Activated CD4-positive, alpha-beta T cell treated with anti-CD3 and anti-CD28 coated beads, Interleukin-2, Interleukin-4, amounts not matched to agents 100 ng/mL and 50 ng/mL, durations not matched to agents 16 hours and 8 hours (primary cell): ENCODE measurements around the gene PRR35.

Experiments used
- DNase-seq: peaks from one replicate; pipeline ENCODE4 v3.0.0-alpha.2; 2020; ENCODE audit warnings: low spot score

Gene PRR35

DNA sequence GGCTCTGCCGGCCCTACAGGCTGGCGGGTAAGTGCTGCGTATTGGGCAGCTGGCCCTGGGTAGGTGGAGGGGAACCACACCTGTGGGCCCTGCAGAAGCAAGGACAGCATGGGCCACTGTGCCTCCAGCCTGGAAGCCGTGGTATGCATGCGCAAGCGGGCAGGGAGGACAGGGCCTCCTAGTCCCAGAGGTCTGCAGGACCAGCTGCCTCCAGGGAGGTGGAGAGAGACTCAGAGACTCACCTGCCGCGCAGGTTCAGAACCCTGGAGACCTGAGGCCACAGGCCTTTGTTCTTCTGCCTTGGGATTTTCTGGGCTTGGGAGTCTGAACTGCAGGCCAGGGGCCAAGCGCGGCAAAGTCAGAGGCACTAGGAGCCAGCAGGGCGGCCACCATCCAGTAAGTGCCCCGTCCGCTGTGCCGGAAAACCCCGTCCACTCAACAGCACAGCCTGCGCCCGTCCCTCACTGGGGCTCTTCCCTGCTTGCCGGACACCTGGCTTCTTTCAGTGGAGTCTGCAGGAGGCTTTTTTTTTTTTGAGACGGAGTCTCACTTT lies 20.8 kb downstream of the PRR35 start:
- no peak for DNase-seq

DNA sequence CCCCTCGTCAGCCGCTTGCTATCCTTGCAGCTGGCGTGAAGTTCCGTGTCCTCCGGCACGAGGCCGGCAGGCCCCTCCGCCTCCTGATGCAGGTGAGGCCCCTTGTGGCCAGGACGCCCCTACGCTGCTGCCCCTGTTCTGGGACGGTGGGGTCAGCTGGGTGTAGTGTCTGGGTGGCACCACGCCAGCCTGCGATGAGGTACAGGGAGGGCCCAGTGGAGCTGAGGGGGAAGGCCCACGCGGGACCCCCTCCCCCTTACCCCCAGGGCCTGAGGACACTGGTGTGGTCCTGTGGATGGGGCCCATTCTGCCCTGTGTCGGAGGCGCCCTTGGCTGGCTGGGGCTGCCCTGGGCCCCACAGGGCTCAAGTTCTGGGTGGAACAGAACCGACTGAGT lies 22.0 kb downstream of the PRR35 start:
- DNase-seq, result no peak

- DNase-seq, result no peak
These were observed 22.6 kb downstream of the PRR35 start for GRCh38 chr16:582614-583331.

DNA sequence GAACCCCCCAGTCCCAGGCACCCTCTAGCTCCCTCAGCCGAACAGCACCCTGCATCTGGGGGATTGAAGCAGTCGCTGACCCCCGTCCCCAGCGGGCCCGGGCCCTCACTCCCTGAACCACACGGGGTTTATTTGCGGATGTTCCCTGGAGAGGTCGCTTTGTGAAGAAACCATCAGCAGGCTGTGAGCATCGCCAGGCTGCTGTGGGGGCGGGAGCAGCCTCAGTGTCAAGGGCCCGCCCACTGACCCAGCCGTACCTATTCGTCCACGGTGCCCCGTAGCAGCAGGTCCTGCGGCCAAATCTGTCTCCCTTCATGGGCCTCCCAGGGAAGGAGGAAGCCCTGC lies 23.2 kb downstream of the PRR35 start:
- DNase-seq, result no peak

DNA sequence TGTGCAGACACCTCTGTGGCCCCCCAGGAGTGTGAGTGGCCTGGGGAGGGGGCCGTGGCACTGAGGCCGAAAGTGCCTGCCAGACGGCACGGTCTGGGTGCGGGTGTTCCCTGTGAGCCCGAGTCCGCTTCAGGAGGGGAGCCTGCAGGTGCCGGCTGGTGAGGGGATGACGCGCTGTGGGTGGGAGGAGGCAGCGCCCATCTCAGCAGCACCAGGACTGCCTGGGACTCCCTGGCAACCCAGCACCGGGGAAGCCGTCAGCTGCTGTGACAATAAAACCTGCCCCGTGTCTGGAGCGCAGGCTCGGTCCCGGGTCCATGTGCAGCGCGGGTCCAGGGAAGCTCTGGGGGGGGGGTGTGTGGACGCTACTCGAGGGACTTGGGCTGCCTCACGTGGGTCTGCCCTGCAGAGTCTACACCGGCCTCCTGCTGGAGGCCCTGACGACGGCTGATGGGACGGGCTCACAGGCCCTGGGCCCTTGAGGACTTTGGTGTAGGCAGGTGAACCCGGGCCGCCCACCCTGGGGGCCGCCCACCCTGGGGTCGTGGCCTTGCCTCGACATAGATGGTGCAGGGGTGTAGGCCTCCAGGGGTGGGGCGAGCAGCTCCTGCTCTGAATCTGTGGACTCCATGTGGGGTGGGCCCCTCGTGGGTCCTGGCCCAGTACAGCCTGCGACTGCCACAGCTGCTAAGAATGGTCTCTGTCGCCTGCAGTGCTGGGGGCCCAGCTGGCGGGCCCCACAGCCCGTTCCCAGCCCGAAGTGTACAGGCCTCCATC lies 23.8 kb downstream of the PRR35 start:
- no peak for DNase-seq

DNA sequence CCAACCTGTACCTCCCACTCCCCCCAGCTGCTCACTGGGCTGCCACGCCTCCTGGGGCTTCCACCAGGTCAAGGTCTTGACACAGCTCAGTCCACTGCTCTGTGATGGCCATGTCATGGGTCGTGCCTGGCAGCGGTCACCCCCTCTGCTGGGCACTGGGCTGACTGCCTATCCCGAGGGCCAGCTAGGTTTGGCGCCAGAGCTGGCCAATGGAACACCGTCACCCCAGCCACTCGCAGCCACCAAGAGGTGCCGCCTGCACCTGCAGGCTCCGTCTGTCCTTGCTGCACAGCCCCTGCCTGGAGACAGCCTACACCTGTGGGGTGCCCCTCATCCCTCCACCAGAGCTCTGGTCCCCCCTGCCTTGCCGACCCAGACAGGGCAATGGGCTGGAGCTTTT lies 25.2 kb downstream of the PRR35 start:
- no peak for DNase-seq

- no peak for DNase-seq
These were observed 26.0 kb downstream of the PRR35 start for GRCh38 chr16:586047-586644.

DNA sequence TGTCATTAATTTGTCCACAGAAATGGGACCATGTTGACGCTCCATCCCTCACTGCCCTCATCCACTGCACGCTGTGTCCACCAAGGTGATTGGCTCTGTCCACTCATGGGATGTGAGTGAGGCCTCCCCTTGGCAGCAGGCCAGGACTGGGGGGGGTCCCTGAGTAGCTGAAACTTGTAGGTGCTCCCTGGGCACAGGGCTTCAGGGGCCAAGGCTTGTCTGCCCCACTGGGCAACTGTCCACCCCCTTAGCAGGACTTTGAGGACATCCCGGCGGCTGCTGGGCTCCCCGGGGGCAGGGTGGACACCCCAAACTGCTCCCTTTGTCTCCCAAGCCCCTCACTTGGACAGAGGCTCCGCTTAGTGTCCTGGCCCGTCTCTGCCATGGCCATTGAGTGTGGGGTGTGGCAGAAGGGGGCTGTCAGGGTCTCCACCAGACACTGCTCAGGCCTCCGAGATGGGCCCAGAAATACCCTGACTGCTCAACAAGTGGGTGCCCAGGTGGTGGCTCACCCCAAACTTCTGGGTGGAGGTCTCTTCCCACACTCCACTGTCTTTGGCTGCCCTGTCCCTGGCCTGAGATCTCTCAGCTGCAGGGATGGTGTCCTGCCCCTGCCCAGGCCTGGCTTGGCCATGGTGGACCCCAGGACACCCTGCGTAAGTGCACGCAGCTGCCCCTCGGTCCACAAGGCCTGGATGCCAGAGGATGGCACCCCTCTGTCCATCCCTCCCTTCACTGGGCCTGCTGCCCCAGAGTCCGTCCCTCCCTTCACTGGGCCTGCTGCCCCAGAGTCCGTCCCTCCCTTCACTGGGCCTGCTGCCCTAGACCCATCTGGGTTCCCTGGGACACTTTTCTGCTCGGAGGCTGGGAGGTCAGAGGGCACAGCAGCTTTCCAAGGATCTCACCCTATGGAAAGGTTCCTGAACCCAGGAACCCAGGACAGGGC lies 26.7 kb downstream of the PRR35 start:
- DNase-seq, result no peak

DNA sequence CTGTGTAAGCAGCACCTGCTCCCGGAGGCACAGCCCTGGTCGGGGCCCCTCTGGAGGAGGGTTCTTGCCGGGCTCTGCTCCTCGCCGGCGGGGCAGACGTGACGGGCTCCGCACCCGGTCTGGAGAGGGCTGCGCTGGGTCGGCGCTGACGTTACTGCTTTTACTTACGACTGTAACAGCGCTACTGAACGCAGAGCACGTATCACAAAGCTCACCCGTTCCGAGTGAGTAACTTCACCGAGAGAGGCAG lies 28.4 kb downstream of the PRR35 start:
- DNase-seq, result peak; percentile 61

GRCh38 chr16:588889-589657 lies 28.9 kb downstream of the PRR35 start:
- DNase-seq, result peak; percentile 97

GRCh38 chr16:589658-590187 lies 29.5 kb downstream of the PRR35 start, which contains the start of gene RAB40C:
Gene RAB40C (plus strand): TSS chr16:590066. CDS start chr16:590292, 226 bp downstream.
- peak; percentile 99 for DNase-seq

DNA sequence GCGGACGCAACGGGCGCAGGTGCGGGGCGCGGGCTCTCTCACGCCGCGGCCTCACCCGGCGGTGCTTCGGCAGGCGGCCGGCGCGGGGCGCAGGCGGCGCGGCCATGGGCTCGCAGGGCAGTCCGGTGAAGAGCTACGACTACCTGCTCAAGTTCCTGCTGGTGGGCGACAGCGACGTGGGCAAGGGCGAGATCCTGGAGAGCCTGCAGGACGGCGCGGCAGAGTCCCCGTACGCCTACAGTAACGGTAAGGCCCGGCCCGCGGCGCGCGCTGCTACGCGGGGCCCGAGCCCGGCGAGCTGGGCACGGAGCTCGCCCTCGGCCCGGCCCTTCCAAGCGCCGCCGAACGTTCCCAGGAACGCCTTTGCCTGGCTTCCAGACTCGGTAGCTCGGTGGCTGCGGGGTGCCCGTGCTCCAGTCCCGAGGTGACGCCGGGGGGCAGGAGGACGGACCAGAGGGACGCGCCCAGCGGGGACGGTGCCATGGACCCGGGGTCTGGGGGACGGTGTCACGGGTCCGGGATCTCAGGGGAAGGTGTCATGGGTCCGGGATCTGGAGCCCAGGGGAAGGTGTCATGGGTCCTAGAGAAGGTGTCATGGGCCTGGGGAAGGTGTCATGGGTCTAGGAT lies 30.1 kb downstream of the PRR35 start:
- DNase-seq, result no peak

DNA sequence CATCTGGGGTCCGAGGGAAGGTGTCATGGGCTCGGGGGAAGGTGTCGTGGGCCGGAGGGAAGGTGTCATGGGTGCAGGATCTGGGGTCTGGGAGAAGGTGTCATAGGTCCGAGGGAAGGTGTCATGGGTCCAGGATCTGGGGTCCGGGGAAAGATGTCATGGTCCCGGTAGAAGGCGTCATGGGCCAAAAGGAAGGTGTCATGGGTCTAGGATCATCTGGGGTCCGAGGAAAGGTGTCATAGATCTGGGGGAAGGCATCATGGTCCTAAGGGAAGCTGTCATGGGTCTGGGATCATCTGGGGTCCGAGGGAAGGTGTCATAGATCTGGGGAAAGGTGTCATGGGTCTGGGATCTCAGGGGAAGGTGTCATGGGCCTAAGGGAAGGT lies 30.6 kb downstream of the PRR35 start:
- DNase-seq, result no peak

DNA sequence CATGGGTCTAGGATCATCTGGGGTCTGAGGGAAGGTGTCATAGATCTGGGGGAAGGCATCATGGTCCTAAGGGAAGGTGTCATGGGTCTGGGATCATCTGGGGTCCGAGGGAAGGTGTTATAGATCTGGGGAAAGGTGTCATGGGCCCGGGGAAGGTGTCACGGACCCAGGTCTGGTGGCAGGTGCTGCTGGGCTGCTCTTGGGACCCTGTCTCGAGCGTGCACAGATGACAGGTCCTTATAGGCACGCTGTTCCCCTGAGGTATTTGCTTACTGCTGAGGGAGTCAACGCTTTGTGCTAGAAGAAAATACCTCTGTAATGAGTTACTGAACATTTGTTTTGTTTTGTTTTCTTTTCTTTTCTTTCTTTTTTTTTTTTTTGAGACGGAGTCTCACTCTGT lies 31.0 kb downstream of the PRR35 start:
- no peak for DNase-seq

GRCh38 chr16:591892-592517 lies 31.8 kb downstream of the PRR35 start:
- no peak for DNase-seq

- DNase-seq, result no peak
These were observed 32.5 kb downstream of the PRR35 start for GRCh38 chr16:592518-593306.

DNA sequence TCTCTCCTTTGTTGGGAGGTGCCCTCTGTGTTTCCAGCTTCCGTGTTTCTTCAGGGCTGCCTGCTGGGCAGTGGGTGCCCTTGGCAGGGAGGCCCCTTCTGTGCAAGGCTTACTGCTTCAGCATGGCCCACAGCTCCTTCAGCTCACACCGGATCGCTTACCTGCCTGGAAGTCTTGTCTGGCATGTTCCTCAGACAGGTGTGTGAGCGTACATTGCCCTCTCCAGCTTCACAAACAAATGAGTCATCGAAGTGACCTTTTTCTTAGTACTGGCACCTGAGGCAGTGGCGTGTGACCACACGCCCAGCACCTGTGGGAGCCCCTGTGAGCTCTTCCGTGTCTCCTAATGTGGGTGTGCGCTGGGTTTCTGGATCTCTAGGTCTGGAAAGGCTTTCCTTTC lies 33.2 kb downstream of the PRR35 start:
- DNase-seq, result no peak

- DNase-seq, result no peak
These were observed 33.6 kb downstream of the PRR35 start for GRCh38 chr16:593807-594206.

GRCh38 chr16:595094-595528 lies 34.9 kb downstream of the PRR35 start:
- DNase-seq, result no peak
